Activated T-helper 9 cell treated with anti-CD3 and anti-CD28 coated beads, Interleukin-2, amount 50 U/mL, for 16 hours (primary cell): ENCODE data around the gene S100A16.
"Not testable (repeated sequence)": the region's sequence is repeated elsewhere in the genome, so short reads cannot be mapped to it uniquely, and the experiment has no call there.

Experiments used
- DNase-seq: peaks from one replicate; pipeline ENCODE4 v3.0.0-alpha.2; 2020; ENCODE audit warnings: low read depth

The S100A16 gene

GRCh38 chr1:153585006-153585405 is 27.9 kb downstream of the S100A16 start:
- DNase-seq = no peak

GRCh38 chr1:153583976-153584375 is 29.0 kb downstream of the S100A16 start:
- DNase-seq = no peak

- DNase-seq = not testable (repeated sequence)
Measured at GRCh38 chr1:153583514-153583913, 29.4 kb downstream of the S100A16 start.

- DNase-seq = not testable (repeated sequence)
Measured at GRCh38 chr1:153582836-153583235, 30.1 kb downstream of the S100A16 start.

GRCh38 chr1:153578936-153579335 is 34.0 kb downstream of the S100A16 start:
- DNase-seq = no peak

GRCh38 chr1:153578490-153578889 is 34.4 kb downstream of the S100A16 start:
- DNase-seq = no peak

- no peak for DNase-seq
Measured at GRCh38 chr1:153577624-153578051, 35.3 kb downstream of the S100A16 start.

GRCh38 chr1:153577138-153577537 is 35.8 kb downstream of the S100A16 start:
- DNase-seq = no peak

- DNase-seq = not testable (repeated sequence)
Measured at GRCh38 chr1:153575497-153575896, 37.4 kb downstream of the S100A16 start.

GRCh38 chr1:153575081-153575491 is 37.9 kb downstream of the S100A16 start:
- DNase-seq = not testable (repeated sequence)

GRCh38 chr1:153573351-153573750 is 39.6 kb downstream of the S100A16 start:
- DNase-seq = no peak

GRCh38 chr1:153572569-153573015 is 40.3 kb downstream of the S100A16 start:
- no peak for DNase-seq

- no peak for DNase-seq
Measured at GRCh38 chr1:153571706-153572105, 41.2 kb downstream of the S100A16 start.

GRCh38 chr1:153570874-153571273 is 42.1 kb downstream of the S100A16 start:
- DNase-seq = no peak

- no peak for DNase-seq
Measured at GRCh38 chr1:153569465-153569864, 43.5 kb downstream of the S100A16 start.

GRCh38 chr1:153568367-153569099 is 44.4 kb downstream of the S100A16 start:
- DNase-seq = peak; percentile 71

- DNase-seq = no peak
Measured at GRCh38 chr1:153567621-153568366, 45.1 kb downstream of the S100A16 start.

GRCh38 chr1:153566414-153567371 is 46.2 kb downstream of the S100A16 start:
- peak; percentile 81 for DNase-seq

GRCh38 chr1:153565529-153566374 is 47.2 kb downstream of the S100A16 start, which contains the start of gene S100A2:
Gene S100A2 (minus strand): TSS chr1:153565844. CDS start chr1:153563877, 1,967 bp downstream.
- DNase-seq = peak; percentile 45

GRCh38 chr1:153563991-153564390 is 48.9 kb downstream of the S100A16 start:
- DNase-seq = no peak

GRCh38 chr1:153563483-153563901 is 49.4 kb downstream of the S100A16 start:
- no peak for DNase-seq
